Liver (tissue), 3 donors: ENCODE measurements around the gene FAM110A.

ENCODE experiments used
- CTCF ChIP-seq: fragments of 150-350 bp; IDR thresholded peaks from 2 replicates; pipeline ENCODE4 v1.5.1; 2017; ENCODE audit warnings: improper control_type of control experiment, low read depth, low read length; ENCODE audit not compliant: missing input control
- MAX ChIP-seq: IDR thresholded peaks from 2 replicates; pipeline ENCODE4 v1.6.1; 2016; ENCODE audit warnings: antibody characterized with exemption
- SP1 ChIP-seq: IDR thresholded peaks from 2 replicates; pipeline ENCODE4 v1.6.1; 2018; ENCODE audit warnings: antibody characterized with exemption, mild to moderate bottlenecking
- donor health status: healthy.
- donor health status: healthy.

GRCh38 chr20:791056-791455 lies 42.5 kb upstream of the FAM110A start:
- TF ChIP-seq CTCF (no peak), SP1 (no peak), MAX (no peak)
